WERI-Rb-1 (cell line): Measurements from ENCODE around the gene ACVRL1.

Experiments used
- DNase-seq: peaks from one replicate; pipeline ENCODE4 v3.0.0-alpha.2; 2020
- H3K27ac ChIP-seq: fragments of 250-450 bp; sonication (Bioruptor Pico); 2 replicates; pipeline ENCODE4 v1.5.1; 2020; ENCODE audit warnings: mild to moderate bottlenecking, moderate library complexity
- H3K27me3 ChIP-seq: fragments of 250-450 bp; sonication (Bioruptor Pico); 2 replicates; pipeline ENCODE4 v1.5.1; 2021; ENCODE audit warnings: mild to moderate bottlenecking, low read depth, moderate library complexity; ENCODE audit not compliant: insufficient read depth, severe bottlenecking
- H3K36me3 ChIP-seq: fragments of 250-450 bp; sonication (Bioruptor Pico); 2 replicates; pipeline ENCODE4 v1.5.1; 2020; ENCODE audit warnings: mild to moderate bottlenecking, moderate library complexity
- H3K4me3 ChIP-seq: 2 replicates; pipeline ENCODE4 v1.5.1; 2011; ENCODE audit warnings: low read depth, mild to moderate bottlenecking, control low read depth, low read length
- H3K9me3 ChIP-seq: fragments of 250-450 bp; sonication (Bioruptor Pico); 2 replicates; pipeline ENCODE4 v1.5.1; 2021; ENCODE audit warnings: mild to moderate bottlenecking, moderate library complexity; ENCODE audit not compliant: severe bottlenecking
- TF ChIP-seq, protein P1 (sequence below): IDR thresholded peaks from 2 replicates; pipeline ENCODE4 v1.5.1; 2011; ENCODE audit warnings: low read depth, mild to moderate bottlenecking, control low read depth, inconsistent platforms, low read length

ACVRL1 gene

GRCh38 chr12:51942501-51943000 lies 35.2 kb downstream of the ACVRL1 start:
- no peak overlapping the region for H3K27ac ChIP-seq
- H3K27me3 ChIP-seq, result no peaks in the 10 kb centered on the region
- H3K9me3 ChIP-seq, result peaks cover 7% of the 10 kb centered on the region
- TF ChIP-seq, protein P1, sequence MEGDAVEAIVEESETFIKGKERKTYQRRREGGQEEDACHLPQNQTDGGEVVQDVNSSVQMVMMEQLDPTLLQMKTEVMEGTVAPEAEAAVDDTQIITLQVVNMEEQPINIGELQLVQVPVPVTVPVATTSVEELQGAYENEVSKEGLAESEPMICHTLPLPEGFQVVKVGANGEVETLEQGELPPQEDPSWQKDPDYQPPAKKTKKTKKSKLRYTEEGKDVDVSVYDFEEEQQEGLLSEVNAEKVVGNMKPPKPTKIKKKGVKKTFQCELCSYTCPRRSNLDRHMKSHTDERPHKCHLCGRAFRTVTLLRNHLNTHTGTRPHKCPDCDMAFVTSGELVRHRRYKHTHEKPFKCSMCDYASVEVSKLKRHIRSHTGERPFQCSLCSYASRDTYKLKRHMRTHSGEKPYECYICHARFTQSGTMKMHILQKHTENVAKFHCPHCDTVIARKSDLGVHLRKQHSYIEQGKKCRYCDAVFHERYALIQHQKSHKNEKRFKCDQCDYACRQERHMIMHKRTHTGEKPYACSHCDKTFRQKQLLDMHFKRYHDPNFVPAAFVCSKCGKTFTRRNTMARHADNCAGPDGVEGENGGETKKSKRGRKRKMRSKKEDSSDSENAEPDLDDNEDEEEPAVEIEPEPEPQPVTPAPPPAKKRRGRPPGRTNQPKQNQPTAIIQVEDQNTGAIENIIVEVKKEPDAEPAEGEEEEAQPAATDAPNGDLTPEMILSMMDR, result no peak
- no peaks in the 10 kb centered on the region for H3K36me3 ChIP-seq
- DNase-seq, result no peak
- H3K4me3 ChIP-seq, result no peak overlapping the region

- Histone ChIP-seq H3K4me3 (no peak overlapping the region), H3K27me3 (no peaks in the 10 kb centered on the region), H3K9me3 (peaks cover 7% of the 10 kb centered on the region), H3K27ac (no peak overlapping the region), H3K36me3 (no peaks in the 10 kb centered on the region)
- no peak for DNase-seq
- TF ChIP-seq, protein P1, result no peak
Observed at GRCh38 chr12:51943346-51943745, 36.0 kb downstream of the ACVRL1 start.

- H3K27ac ChIP-seq, result no peak overlapping the region
- no peaks in the 10 kb centered on the region for H3K27me3 ChIP-seq
- no peak for DNase-seq
- no peak overlapping the region for H3K4me3 ChIP-seq
- peaks cover 7% of the 10 kb centered on the region for H3K9me3 ChIP-seq
- no peaks in the 10 kb centered on the region for H3K36me3 ChIP-seq
- TF ChIP-seq, protein P1, result no peak
Observed at GRCh38 chr12:51944608-51945233, 37.4 kb downstream of the ACVRL1 start.

GRCh38 chr12:51947246-51947996 lies 40.1 kb downstream of the ACVRL1 start:
- H3K9me3 ChIP-seq, result peaks cover 7% of the 10 kb centered on the region
- peaks cover 5% of the 10 kb centered on the region; the same call in 1 of the 2 replicates for H3K36me3 ChIP-seq
- TF ChIP-seq, protein P1, result no peak

DNA sequence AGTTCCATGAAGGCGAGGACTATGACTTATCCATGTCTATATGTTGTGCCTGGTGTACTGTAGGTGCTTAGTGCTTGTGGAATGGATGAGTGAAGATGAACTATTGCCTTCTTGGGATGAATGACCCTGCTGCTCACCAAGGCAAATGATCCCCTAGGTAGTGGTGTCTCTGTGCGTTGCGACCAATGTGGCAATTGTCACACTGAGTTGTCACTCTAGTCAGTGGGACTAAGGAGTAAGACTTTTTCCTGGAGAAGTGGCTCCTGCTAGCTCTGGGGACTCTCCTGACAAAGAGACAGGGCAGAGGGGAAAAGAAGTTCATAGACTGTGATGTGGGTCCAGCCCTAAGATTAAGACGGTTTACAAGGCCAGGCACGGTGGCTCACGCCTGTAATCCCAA lies 40.8 kb downstream of the ACVRL1 start:
- no peak overlapping the region for H3K4me3 ChIP-seq
- no peak for DNase-seq
- H3K27me3 ChIP-seq, result no peaks in the 10 kb centered on the region
- no peak overlapping the region for H3K27ac ChIP-seq
- TF ChIP-seq, protein P1, result no peak
- peaks cover 7% of the 10 kb centered on the region for H3K9me3 ChIP-seq
- peaks cover 5% of the 10 kb centered on the region; the same call in 1 of the 2 replicates for H3K36me3 ChIP-seq

More at GRCh38 chr12:51947246-51947996, 40.1 kb downstream of the ACVRL1 start:
- DNase-seq, result no peak
- no peak overlapping the region for H3K27ac ChIP-seq
- no peak overlapping the region for H3K4me3 ChIP-seq
- H3K27me3 ChIP-seq, result no peaks in the 10 kb centered on the region
